GM19468 (cell line): ENCODE results near the gene KLHDC7B.
A peak's percentile ranks its signal among the peaks of the same experiment; 100 is the strongest.

Experiments used
- ATAC-seq: cut with Tn5 transposase; IDR thresholded peaks from one replicate; pipeline ENCODE4 v1.9.1; 2021; ENCODE audit warnings: mild to moderate bottlenecking, moderate library complexity, moderate number of reproducible peaks; ENCODE audit not compliant: unreplicated experiment; ENCODE audit errors: extremely low read depth

Gene KLHDC7B

DNA sequence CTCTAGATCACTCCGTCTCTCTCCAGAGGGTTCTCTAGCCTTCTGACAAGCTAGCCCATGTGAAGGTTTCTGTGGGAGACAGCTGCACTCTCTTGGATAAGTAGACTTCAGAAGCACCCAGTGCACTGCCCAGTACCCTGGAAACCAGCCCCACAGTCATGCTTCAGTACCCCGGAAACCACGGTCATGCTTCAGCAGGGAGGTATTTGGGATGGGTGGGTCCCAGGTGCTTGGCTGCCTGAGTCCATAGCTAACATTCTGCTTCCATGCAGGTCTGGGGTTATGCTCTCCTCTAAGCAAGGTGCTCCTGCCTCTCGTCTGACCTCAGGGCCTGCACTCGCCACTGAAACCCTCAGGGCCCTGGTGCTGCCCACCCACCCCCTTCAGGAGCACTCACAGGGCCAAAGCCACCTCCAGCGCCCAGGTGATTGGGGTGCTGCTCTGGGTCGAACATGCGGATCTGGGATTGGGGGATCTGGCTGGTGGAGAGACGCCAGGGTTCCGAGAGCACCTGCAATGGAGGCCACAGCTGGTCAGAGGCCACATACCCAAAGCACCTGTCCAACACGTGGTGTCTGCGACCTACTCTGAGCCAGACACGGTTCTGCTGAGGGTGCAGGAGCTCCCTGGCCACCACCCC lies 24.3 kb downstream of the KLHDC7B start:
- no peak for ATAC-seq

DNA sequence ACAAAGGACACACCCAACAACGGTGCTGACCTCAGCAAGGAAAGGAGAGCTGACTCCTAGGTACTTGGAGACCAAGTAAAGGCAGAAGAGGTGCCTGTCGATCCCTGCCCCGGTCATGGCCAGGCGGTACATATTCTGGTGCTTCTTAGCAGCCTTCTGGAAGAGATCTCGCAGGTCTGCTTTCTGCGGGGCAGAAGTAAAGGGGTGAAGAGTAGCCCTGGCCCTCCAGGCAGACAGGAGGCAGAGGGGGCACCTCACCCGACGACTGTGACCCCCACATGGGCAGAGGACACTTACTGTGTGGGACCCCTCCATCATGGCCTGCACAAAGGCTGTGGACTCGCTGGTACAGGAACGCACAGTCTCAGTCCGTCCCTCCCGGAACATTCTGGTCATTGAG lies 25.2 kb downstream of the KLHDC7B start:
- ATAC-seq, result no peak

DNA sequence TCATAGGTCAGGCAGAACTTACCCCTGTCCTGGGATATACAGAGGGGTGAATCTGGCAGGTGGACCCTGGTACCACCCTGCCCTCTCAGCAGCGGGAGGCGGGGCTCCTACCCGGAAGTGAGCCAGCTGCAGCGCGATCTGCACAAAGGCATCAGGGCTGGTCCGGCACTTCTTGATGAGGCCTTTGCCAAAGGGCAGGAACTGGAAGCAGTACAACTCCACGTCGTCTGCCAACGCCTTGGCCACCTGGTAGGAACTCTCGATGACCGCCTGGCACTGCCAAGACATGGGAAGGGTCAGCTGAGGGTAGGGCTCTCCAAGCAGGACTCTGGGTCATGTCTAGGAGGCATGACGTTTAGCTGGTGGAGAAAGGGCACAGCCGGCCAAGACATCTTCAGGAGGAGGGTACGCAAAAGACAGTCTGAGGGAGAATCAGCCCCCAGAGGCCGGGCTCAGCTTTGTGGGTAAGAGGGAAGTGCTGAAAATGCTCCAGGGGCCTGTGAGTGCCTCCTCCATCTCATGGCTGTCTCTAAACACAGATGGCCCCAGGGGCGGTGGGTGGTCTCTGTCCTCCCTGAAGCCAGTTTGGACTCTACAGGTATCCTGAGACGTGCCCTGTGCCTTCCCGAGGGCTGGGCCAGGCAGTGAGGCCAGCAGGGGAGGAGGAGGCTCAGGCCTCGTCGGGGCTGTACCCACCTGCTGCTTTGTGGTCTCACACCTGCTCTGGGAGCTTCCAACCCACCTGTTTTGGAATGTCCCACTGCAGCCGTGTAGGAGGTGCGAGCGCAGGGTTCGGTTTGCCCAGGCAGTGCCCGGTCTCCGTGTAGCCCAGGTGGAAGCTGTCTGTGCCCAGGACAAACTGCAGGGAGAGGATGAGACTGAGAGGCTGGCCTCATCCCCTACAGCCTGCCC lies 25.8 kb downstream of the KLHDC7B start:
- no peak for ATAC-seq

DNA sequence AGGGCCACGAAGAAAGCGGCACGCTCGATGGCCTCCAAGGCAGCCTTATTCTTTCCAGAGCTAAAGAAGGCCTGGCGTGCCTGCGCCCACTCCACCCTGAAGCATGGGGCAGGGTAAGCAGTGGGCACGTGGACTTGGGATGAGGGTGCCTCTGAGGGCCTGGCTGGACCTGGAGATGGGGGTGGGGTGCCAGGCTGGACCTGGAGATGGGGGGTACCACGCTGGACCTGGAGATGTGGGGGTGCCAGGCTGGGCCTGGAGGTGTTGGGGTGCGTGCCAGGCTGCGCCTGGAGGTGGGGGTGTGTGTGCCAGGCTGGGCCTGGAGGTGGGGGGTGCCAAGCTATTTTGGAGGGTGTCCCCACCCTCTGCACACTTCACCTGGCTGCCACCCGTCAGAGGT lies 27.3 kb downstream of the KLHDC7B start:
- no peak for ATAC-seq

DNA sequence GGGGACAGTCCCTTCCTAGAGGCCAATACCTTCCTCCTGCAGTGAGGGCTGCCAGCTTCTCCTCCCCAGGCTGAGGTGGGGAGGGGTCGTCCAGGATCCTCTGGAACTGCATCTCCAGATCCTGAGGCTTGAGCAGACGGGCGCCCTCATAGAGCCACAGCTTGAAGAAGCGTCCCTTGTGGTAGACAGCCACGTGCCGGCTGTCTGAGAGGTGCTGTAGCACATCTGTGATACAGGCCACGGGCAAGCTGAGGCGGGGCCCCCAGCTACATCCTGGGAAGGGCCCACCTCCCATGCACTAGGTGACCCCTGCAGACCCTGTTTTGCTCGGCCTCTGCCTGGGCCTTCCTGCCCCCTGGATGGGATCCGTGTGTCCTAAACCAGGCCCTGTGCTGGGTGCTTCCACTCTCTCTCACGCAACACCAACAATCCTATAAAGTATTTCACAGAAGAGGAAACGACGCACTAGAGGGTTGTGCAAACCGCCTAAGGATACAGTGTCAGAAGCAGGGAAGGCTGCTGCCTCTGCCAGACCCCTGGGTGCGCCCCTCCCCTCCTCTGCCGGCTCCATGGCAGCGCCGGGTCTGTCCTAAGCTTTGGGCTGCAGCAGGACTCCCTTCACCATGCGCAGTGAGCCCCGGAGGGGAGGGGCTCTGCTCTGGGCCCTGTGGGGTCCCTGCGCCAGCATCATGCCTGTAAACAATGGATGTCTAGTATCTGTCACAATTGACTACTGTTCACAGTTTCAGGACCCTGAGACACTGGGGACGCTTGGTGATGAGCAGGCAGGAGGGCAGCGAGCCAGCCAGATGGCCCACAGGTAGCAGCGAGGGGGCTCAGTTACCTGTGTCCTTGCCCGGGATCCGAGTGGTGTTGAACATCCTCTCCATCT lies 28.0 kb downstream of the KLHDC7B start:
- ATAC-seq, result no peak

DNA sequence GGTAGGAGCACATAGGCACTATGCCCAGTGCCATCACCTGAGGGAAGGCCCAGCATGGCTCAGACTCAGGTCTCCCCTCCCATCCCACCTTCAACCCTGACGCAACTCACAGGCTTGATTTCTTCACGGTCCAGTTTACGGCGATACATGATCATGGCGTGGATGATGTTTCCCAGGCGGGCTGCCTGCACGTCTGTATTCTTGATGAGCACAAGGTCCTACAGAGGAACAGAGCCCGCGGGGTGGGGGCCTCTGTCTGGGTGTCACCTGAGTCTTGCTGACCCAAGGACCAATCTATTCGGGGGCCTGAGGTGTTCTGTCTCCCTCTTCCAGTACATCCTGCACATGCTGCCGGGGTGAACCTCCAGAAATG lies 28.7 kb downstream of the KLHDC7B start:
- no peak for ATAC-seq

DNA sequence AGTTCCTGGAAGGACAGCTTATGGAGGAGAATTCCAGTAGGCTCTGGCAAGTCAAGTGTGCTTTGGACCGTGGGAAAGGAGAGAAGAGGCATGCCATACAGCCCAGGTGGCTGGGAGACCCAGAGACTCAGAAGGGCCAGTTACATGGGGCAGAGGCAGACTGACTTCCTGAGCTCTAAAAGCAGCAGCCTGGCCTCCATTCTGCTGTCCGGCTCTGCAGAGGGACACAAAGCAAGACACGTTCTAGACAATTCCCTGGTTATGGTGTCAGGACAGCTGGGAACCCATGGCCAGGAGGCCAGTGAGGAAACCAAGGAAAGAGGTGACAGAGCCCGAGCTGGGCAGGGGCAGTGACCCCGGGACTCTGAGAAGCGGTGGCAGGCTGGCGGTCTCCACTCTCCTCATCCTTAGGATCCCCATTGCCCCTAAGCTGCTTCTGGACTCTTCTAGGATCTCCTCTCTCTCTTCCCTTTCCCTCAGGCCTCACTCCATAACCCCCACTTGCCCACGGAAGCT lies 29.8 kb downstream of the KLHDC7B start:
- no peak for ATAC-seq

DNA sequence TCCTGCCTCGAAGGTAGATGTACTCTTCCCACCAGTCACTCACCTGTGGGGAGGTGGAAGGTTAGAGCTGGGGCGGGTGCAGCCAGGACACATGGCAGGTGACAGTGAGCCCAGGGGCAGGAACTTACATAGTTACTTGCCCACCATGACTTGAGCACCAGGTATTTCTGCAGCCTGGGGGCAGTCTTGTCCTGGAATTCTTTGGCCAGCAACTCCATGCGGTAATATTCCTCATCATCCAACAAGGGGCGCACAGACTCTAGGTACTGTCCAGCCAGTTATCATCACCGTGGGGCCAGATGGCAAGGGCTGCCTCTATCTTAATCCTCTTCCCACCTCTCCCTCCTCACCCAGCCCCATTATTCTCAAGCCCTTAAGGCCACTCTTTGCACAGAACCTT lies 30.4 kb downstream of the KLHDC7B start:
- ATAC-seq, result no peak

DNA sequence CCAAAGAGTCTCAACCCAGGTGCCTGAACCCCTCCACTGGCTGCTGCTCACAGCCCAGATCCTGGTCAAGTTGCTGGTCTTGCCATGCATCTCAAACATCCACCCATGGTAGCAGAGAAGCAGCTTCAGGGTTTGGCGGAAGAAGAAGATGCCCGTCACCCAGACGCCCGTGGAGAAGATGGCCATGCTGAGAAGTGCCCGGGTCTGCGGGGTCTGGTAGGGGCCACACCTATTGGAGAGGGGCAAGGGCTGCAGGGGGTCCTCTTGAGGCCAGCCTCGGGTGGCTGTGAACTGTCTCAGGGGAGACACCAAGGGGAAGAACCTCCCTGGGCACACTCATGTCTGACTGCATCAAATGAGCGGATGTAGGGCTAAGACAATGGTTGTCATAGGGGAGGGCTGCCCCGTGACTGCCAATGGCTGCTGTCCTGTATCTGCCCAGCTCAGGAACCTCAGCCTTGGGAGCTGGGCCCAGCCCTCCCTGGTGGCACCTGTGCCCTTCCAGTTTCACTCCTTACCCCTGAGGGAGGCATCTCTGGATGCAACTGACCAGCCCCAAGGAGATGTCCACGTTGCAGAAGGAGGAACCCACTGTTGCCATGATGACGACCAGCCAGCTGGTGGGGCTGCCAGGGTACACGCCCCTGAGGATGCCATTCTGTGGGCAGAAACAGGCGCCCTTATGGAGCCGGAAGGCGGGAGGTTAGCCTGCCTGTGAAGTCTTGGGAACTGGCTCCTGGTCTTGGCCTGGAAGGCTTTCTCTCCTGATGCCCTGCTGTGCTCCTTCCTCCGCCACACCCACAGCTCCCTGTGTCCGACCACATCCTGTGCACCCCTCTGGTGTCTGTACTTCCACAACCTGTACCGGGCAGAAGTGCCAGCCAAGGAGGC lies 31.4 kb downstream of the KLHDC7B start:
- no peak for ATAC-seq

DNA sequence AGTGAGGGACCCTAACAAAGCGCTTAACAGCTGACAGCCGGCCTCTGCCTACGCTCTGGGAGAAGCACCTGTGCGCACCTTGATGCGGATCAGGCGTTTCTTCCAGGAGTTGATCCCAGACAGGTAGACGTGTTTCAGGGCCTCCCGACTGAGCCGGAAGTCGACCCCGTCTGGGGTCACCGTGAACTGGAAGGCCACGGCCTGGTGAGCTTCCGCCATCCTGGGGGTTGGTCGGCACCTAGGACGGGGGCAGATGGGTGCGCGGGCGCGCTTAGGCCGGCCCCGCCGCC lies 31.9 kb downstream of the KLHDC7B start:
- ATAC-seq, result no peak

DNA sequence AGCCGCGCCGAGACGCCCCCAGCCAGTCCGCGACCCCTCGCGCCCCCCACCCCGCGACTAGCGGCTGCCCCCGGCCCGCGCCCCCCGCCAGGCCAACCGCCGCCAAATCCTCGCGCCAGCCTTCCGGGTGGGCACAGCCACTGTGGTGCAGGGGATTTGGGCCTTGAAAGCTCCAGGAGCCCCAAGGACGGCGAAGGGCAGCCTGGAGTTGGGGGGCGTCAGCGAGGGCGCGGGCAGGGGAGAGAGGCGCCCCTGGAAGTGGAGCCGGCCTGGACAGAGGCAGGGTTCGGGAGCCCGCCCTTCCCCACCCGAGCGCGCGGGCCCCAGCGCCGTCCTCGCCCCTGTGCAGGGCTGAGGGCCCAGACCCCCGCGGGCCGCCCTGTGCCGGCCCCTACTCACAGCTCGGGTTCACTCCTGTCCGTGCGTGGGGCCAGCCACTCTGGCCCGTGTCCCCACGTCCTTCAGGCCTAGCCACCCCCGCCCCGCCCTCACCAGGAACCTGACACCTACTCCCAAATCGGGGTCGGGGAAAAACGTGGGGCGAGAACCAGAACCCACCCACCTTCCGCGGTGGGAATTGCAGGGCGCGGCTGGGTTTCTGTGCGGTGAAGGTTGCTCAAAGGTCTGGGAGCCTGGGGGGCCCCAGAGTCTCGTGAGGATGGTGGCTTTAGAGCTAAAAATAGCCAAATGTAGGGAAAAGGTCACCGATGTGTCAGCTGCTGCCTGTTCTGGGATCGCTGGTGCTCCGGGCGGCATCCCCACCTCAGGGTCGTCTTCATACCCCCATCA lies 32.5 kb downstream of the KLHDC7B start, which contains the start of gene CPT1B:
Gene CPT1B (minus strand): TSS at position 441 of the 789 bp plus-strand sequence. CDS start 512 bp downstream, outside the sequence.
- no peak for ATAC-seq

DNA sequence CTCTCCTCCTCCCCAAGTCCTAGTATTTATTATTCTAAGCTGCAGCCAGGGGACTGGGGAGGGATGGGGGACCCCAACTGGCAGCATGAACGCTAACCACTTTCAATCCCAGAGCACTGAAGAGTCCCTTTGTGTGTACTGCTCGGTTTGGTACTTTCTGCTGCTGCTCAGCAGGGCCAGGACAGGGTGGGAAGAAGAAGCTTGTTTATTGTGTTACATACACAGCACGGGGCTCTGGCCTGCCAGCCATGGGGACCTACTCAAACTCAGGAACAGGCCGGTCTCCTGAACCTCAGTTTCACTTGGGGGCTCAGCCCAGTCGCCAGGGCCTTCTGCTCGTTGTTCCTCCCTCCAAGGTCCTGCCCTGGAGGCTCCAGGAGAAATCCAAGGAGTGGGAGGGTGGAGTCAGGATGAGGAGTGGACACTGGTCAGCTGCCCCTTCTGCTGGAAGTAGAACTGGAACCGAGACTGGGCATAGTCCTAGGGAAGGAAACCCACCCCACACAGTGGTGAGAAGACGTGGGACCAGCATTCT lies 33.1 kb downstream of the KLHDC7B start:
- no peak for ATAC-seq

DNA sequence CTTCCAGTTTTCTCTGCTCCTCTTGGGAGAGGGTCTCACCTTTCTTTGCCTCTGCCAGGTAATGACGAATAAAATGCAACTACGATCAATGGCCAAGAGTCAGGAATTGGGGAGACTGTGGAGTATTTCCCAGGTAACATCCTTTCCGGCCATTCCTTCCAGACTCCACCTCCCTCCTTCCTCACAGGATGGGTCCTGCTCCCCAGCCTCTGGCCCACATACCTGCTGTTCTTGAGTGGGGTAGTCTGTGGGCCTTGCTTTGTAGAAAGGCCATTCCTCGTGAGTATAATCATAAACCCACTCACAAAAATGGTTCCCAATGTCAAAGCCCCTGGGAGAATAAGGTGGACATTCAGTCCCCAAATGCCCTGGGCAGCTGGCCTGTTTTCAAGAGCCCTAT lies 34.1 kb downstream of the KLHDC7B start:
- no peak for ATAC-seq

DNA sequence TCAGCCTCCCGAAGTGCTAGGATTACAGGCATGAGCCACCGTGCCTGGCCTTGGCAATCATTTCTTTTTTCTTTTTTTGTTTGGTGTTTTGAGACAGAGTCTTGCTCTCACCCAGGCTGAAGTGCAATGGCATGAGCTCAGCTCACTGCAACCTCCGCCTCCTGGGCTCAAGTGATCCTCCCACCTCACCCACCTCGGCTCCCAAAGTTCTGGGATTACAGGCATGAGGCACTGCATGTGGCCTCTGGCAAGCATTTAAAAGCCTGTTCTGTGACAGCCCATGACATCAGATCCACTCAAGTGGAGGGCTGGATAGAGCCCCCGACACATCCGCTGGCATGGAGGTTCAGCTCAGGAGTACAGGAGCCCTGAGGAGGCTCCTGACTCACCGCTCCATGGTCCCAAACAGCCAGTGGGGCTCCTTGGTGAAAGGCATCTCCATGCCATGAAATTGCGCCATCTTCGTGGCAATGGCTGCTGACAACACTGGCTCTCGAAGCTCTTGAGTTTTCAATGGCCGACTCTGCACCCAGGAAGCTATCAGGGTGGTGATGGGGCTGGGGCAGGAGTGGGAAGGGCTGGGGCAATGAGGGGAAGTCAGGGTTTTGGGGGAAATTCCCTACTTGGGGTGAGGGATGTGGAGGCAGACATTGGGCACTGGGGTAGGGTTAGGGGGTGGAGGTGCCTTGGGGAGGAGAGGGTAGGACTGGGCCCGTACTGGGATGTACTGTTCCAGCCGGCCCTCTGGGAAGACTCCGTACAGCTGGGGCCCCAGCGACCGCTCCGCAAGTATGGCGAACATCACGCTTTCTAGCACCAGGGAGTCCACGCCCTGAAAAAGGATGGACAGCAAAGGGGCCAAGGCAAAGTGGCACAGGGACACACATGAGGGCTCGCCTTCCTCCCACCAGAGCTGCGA lies 35.6 kb downstream of the KLHDC7B start:
- ATAC-seq, result no peak

DNA sequence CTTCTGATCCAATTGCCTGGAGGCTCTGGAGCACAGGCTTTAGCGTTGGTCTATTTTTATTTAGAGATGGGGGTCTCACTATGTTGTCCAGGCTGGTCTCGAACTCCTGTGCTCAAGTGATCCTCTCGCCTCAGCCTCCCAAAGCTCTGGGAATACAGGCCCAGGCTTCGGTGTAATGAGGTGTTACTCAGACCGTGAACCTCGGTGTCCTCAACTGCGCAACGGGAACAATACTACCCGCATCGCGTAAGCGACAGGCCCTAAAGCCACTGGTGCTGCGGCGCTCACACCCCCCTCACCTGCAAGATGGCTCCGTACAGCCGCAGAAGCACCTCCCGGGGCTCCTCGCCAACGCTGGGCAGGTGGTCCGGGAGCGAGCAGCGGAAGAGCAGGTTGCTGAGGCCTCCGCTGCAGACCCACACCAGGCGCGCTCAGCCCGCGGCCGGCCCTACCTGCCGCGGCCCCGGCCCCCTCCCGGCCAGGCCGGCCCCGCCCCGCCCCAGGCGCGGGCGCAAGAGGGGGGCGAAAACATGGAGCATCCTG lies 36.3 kb downstream of the KLHDC7B start:
- ATAC-seq, result no peak

DNA sequence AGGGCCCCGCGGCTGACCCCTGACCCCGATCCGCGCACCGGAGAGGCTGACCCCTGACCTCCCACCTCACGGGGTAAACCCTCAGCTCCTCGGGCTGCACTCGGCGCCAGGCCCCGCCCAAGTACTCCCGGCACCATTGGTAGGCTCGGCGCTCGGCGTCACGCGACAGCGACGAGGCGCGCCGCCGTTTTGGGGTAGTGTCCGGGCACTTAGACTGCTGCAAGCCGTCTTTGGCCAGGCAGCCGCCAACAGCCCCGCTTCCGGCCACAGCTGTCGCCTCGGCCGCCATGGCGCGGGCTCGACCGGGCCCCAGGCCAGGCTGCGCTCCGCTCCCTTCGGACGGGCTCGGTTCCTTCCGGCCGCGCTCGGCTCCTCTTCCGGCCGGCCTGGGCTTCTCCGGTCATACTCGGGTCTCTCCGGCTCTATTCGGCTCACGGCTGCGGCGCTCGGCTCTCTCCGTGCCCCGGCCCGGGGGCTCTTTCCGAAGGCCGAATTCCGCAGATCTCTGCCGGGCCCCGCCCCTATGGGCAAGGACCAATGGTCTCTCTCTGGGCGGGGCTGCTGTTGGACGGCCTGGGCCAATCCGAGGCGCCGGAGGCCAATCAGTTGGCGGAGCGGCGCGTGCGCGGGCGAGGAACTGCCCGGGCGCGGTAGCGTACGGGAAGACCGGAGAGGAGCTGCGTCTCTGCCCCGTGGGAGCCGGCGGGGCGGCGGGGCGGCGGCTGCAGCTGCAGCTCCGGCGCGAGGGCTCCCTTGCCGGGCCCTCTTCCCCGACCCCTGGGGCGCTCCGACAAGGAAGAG lies 37.0 kb downstream of the KLHDC7B start, which contains the start of gene CHKB:
Gene CHKB (minus strand): TSS at position 357 of the 801 bp plus-strand sequence. CDS start 68 bp downstream, at position 289.
- ATAC-seq, result peak; percentile 85
